CD4-positive, alpha-beta T cell treated with Interleukin-17A for 1 hour (primary cell): Measurements from ENCODE around the gene SGCB.

Source experiments
- DNase-seq: peaks from one replicate; pipeline ENCODE4 v3.0.0-alpha.2; 2020

Gene SGCB

DNA sequence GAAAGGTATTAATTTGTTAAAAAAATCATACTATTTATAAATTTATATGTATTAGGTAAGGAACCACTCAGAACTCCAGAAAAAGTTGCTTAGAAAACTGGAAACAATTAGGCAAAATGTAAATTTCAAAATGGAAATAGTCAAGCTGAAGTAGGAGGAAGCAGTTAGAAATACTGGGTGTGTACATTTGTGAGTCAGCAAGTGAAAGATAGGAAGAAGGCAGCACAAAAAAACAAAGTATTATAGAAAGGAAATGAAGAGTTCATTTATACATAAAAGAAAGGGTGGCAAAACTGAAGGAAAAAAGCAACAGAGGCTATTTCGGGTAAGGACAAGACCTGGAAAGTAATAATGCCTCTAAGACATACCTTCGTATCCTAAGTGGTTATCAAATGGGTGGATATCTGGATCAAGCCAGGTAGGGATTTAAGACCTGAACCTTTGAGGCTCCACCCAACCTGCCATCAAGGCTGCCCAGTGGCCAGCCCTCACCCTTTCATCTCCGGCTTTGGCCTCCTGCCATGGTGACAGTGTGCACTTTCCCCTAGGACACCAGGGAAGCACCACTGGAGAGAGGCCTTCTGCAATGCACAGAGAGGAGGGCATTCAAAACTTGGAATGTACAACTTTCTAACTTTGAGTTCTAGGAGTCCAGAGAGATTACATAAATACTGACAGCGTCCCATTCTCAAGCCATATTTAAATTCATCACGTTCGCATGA, 18.0 kb downstream of the SGCB start, which contains the start of gene LRRC66:
Gene LRRC66, minus strand, starts transcription at position 428 of the 722 bp plus-strand sequence. CDS start 2,750 bp downstream, outside the sequence.
- DNase-seq: no peak

DNA sequence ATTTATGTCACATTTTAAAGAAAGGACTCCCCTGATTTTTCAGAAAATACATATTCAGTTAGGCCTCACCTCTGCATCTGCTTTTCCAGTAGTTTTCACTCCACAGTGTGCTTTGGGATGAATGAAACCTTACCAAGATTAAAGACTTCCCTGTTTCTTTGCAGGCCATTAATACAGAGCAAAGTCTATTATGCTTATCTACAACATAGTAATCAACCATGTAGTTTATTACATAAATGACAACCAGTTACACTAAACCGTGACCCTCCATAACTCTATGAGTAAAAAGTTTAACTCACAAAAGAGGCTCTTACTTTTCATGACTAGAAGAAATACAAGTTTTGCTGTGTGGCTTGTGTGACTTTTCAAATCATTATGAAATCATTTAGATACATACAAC, 20.3 kb downstream of the SGCB start:
- DNase-seq: no peak

GRCh38 chr4:52016981-52017380, 21.1 kb downstream of the SGCB start:
- DNase-seq: no peak

DNA sequence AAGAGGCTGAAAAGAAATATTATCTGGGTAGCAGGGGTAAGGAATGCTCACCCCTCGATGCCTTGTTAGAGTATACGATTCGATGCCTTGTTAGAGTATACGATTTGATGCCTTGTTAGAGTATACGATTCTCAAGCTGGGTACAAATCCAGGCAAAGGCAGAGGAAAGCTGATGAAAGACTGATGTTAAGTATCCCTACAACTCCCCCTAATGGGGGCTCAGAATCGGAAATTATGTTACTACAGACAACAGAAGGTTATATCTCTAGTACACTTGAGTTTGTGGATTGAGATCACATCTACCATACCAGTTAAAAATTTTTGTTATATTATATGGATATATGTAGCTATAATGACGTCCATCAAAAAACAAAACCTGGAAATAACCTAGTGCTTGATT, 22.7 kb downstream of the SGCB start:
- no peak for DNase-seq

- no peak for DNase-seq
Measured at GRCh38 chr4:52014903-52015302, 23.2 kb downstream of the SGCB start.

- no peak for DNase-seq
Measured at GRCh38 chr4:52012651-52013050, 25.4 kb downstream of the SGCB start.

GRCh38 chr4:52010986-52011385, 27.1 kb downstream of the SGCB start:
- no peak for DNase-seq

GRCh38 chr4:52006887-52007286, 31.2 kb downstream of the SGCB start:
- no peak for DNase-seq

GRCh38 chr4:52005604-52006273, 32.4 kb downstream of the SGCB start:
- no peak for DNase-seq

DNA sequence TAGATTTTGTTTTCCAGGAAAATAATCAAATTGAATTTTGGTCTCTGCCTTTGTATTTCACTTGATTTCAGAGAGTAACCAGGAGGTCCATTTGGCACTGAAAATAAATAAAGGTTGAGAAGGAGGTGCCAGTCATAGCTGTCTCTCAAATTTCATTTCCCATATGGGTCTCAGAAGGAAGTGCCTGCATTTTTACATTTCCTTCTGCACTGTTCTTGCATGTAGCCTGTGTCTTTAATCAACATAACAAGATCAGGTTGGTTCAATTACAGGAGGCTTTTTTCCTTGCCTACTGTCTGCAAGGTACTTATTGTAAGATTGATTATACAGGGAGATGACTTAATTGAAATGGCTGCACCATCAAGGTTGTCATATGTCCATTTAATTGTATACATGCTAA, 33.7 kb downstream of the SGCB start:
- DNase-seq: no peak

DNA sequence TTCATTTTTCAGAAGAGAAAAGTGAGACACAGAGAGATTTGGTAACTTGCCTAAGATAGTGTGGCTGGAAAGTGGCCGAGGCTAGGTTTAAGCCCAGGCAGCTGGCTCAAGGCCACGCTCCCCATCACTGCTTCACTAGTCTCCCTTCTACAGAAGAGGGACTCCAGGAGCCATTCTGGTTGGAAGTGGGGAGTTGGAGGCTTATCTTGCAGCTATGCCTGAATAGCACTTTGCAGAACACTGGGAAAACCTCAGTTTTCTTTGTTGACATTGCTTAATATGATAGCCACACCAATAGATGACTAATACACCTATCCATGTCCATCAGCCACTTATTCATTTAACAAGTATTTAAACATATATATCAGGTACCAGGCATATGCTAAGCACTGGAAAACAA, 36.5 kb downstream of the SGCB start:
- no peak for DNase-seq

- no peak for DNase-seq
Measured at GRCh38 chr4:51999250-51999649, 38.8 kb downstream of the SGCB start.

- DNase-seq: no peak
Measured at GRCh38 chr4:51998837-51999236, 39.3 kb downstream of the SGCB start.

DNA sequence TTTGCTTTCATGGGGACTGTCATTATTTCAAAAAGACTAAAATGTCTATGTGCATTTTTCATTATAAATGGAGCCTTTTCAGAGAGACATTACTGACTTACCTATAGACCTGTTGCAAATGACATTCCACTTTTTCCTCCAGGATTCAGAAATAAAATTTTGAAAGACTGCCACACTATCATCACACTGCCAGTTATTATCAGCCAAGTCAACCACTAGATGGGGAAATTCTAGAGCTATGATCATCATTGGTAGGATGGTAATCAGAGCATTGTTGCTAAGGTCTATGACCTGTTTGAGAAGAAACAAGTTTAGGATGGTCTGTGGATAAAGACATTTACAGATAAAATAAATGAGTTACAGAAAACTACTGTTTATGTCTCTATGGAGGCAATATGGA, 40.5 kb downstream of the SGCB start:
- DNase-seq: no peak

- DNase-seq: no peak
Measured at GRCh38 chr4:51995647-51996220, 42.4 kb downstream of the SGCB start.
